Calu3 (cell line): ENCODE results near the gene IMMP2L. TPM values are rescaled to one million over a fixed set of nuclear protein-coding genes. Genes with fewer than 3 reads are reported as not detected.

ENCODE experiments used
- BruUV-seq: library from RNA; stranded (reverse); fragments of 400-500 nt; replicated peaks from 2 replicates; lab custom pipeline; 2021; lab: Mats Ljungman, UMichigan
- CTCF ChIA-PET: fragments of 300-600 bp; sonication (Branson Sonifier 250); formaldehyde crosslinking; loops from one replicate; lab custom pipeline; 2022; ENCODE audit warnings: antibody characterized with exemption; lab: Charles Lee
- DNase-seq: peaks from one replicate; pipeline ENCODE4 v3.0.0; 2022
- H3K27ac Mint-ChIP-seq: one replicate; pipeline ENCODE4 v1.8.0; 2022; ENCODE audit warnings: mixed read lengths; ENCODE audit not compliant: unreplicated experiment
- H3K27me3 Mint-ChIP-seq: one replicate; pipeline ENCODE4 v1.8.0; 2022; ENCODE audit warnings: mixed read lengths; ENCODE audit not compliant: unreplicated experiment
- H3K36me3 Mint-ChIP-seq: one replicate; pipeline ENCODE4 v1.8.0; 2022; ENCODE audit warnings: mild to moderate bottlenecking, moderate library complexity, mixed read lengths; ENCODE audit not compliant: insufficient read depth, unreplicated experiment
- H3K4me1 Mint-ChIP-seq: one replicate; pipeline ENCODE4 v1.8.0; 2022; ENCODE audit warnings: mild to moderate bottlenecking, low read depth, mixed read lengths; ENCODE audit not compliant: unreplicated experiment
- H3K4me3 Mint-ChIP-seq: one replicate; pipeline ENCODE4 v1.8.0; 2022; ENCODE audit warnings: mild to moderate bottlenecking, low read depth, moderate library complexity, mixed read lengths; ENCODE audit not compliant: unreplicated experiment
- H3K9me3 Mint-ChIP-seq: one replicate; pipeline ENCODE4 v1.8.0; 2022; ENCODE audit warnings: low read depth, mixed read lengths; ENCODE audit not compliant: unreplicated experiment
- CTCF ChIP-seq: fragments of 200-600 bp; IDR thresholded peaks from one replicate; pipeline ENCODE4 v1.8.0; 2022; ENCODE audit warnings: antibody characterized with exemption; ENCODE audit not compliant: unreplicated experiment
- intact Hi-C: fragments of 100-400 bp; cut with micrococcal nuclease; formaldehyde crosslinking; loops from one replicate; pipeline ENCODE4 v1.10.0; 2022; ENCODE audit not compliant: unreplicated experiment
- total RNA-seq: library from RNA; stranded (reverse); gene quantifications from 2 replicates; pipeline ENCODE4 v1.2.3, GENCODE V29; 2022

Gene IMMP2L
- total RNA-seq, 1 experiment from 2014 or later = 28.6 TPM

- no peak for TF ChIP-seq CTCF
- CTCF ChIA-PET = no interaction called here
- intact Hi-C loops = no loop called here
- H3K36me3 Mint-ChIP-seq = no peaks in the 10 kb centered on the region
- H3K4me1 Mint-ChIP-seq = peaks cover 12% of the 10 kb centered on the region
- H3K9me3 Mint-ChIP-seq = peaks cover 7% of the 10 kb centered on the region
- no peak overlapping the region for H3K27ac Mint-ChIP-seq
- no peak overlapping the region for H3K4me3 Mint-ChIP-seq
- no peak for DNase-seq
- BruUV-seq = no TSS peak
- no peaks in the 10 kb centered on the region for H3K27me3 Mint-ChIP-seq
Measured at GRCh38 chr7:111392294-111392693, 170.0 kb downstream of the IMMP2L start.

GRCh38 chr7:111390000-111390399 lies 172.3 kb downstream of the IMMP2L start:
- H3K36me3 Mint-ChIP-seq = no peaks in the 10 kb centered on the region
- peaks cover 7% of the 10 kb centered on the region for H3K9me3 Mint-ChIP-seq
- TF ChIP-seq CTCF = no peak
- no peak for DNase-seq
- peaks cover 21% of the 10 kb centered on the region for H3K4me1 Mint-ChIP-seq
- H3K27ac Mint-ChIP-seq = no peak overlapping the region
- no peak overlapping the region for H3K4me3 Mint-ChIP-seq
- no TSS peak for BruUV-seq
- intact Hi-C loops = no loop called here
- no peaks in the 10 kb centered on the region for H3K27me3 Mint-ChIP-seq
- CTCF ChIA-PET = no interaction called here

GRCh38 chr7:111388912-111389311 lies 173.4 kb downstream of the IMMP2L start:
- no peak for DNase-seq
- Mint-ChIP-seq H3K27me3 (no peaks in the 10 kb centered on the region), H3K27ac (no peak overlapping the region), H3K36me3 (no peaks in the 10 kb centered on the region), H3K4me3 (no peak overlapping the region), H3K9me3 (peaks cover 7% of the 10 kb centered on the region), H3K4me1 (peaks cover 26% of the 10 kb centered on the region)
- intact Hi-C loops = no loop called here
- TF ChIP-seq CTCF = no peak
- no TSS peak for BruUV-seq
- CTCF ChIA-PET = no interaction called here

GRCh38 chr7:111388016-111388415 lies 174.3 kb downstream of the IMMP2L start:
- Mint-ChIP-seq H3K4me1 (peaks cover 21% of the 10 kb centered on the region), H3K27me3 (no peaks in the 10 kb centered on the region), H3K9me3 (peaks cover 7% of the 10 kb centered on the region), H3K36me3 (no peaks in the 10 kb centered on the region), H3K27ac (no peak overlapping the region), H3K4me3 (no peak overlapping the region)
- intact Hi-C loops = no loop called here
- no TSS peak for BruUV-seq
- TF ChIP-seq CTCF = no peak
- DNase-seq = no peak
- CTCF ChIA-PET = no interaction called here
